HL-60 (cell line): ENCODE measurements around the gene NFE2L1.

Experiments
- DNase-seq, 2 experiments: peaks; one replicate each; pipeline ENCODE4 v3.0.0-alpha.2; 2010 to 2020; ENCODE audit warnings: low read depth in 1 of 2, low spot score in 1 of 2
- H3K27ac ChIP-seq: fragments of 250-450 bp; sonication (Bioruptor Pico); replicated peaks from 2 replicates; pipeline ENCODE4 v1.5.1; 2020; ENCODE audit warnings: mild to moderate bottlenecking, moderate library complexity
- H3K27me3 ChIP-seq: fragments of 250-450 bp; sonication (Bioruptor Pico); 2 replicates; pipeline ENCODE4 v1.5.1; 2021; ENCODE audit warnings: mild to moderate bottlenecking, moderate library complexity; ENCODE audit not compliant: insufficient read depth, poor library complexity, severe bottlenecking
- H3K4me3 ChIP-seq: replicated peaks from 2 replicates; pipeline ENCODE4 v1.5.1; 2011; ENCODE audit warnings: mild to moderate bottlenecking, control low read depth, low read length; ENCODE audit not compliant: insufficient read depth
- GABPA ChIP-seq: IDR thresholded peaks from 2 replicates; pipeline ENCODE4 v1.6.1; 2012; ENCODE audit warnings: low read depth
- POLR2AphosphoS5 ChIP-seq: IDR thresholded peaks from 2 replicates; pipeline ENCODE4 v1.6.1; 2012; ENCODE audit warnings: low read depth
- SPI1 ChIP-seq: IDR thresholded peaks from 2 replicates; pipeline ENCODE4 v1.6.1; 2012; ENCODE audit warnings: low read depth, mild to moderate bottlenecking, borderline replicate concordance
- TF ChIP-seq, protein P1 (sequence below): IDR thresholded peaks from 2 replicates; pipeline ENCODE4 v1.6.1; 2012; ENCODE audit warnings: low read depth; ENCODE audit not compliant: insufficient replicate concordance
- TF ChIP-seq, protein P2 (sequence below): IDR thresholded peaks from one replicate; pipeline ENCODE4 v1.5.1; 2011; ENCODE audit warnings: low read length, control low read depth, inconsistent platforms; ENCODE audit not compliant: insufficient read depth

NFE2L1 gene

DNA sequence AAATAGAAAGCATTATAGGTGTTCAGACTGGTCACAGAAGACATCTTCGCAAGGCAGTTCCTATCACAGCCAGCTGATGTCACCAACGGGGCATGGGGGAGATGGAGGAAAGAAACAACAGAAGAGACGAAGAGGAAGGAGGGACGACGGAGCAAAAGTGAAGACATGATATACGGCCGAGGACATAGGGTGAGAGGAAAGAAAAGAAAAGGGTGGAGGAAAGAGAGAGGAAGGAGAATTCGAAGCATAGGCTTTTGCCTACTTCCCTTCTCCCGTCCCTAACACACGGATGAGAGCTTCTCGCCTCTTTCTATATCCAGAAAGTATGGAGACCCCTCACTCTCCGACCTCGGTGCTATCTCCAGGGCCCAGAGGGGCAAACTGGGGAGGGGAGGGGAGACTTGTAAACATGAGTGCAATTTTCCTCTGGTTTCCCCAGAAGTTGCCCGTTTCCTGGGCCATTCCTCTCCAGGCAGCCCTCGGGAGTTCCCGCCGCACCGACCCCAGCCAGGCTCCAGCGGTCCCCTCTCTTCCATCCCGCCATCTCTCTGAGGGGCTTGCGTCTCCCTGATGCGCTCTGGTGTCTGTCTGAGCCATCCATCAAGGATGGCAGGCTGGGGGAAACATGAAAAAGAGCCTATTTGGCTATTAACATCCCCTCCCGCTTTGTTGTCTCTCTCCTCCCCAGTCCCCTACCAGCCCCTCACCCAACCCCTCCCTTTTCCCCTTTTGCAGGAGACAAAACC lies 36.6 kb upstream of the NFE2L1 start:
- peaks cover 3% of the 10 kb centered on the region for H3K27me3 ChIP-seq
- H3K27ac ChIP-seq, result no peak overlapping the region
- TF ChIP-seq GABPA (no peak), POLR2AphosphoS5 (no peak), SPI1 (no peak)
- TF ChIP-seq, protein P1, sequence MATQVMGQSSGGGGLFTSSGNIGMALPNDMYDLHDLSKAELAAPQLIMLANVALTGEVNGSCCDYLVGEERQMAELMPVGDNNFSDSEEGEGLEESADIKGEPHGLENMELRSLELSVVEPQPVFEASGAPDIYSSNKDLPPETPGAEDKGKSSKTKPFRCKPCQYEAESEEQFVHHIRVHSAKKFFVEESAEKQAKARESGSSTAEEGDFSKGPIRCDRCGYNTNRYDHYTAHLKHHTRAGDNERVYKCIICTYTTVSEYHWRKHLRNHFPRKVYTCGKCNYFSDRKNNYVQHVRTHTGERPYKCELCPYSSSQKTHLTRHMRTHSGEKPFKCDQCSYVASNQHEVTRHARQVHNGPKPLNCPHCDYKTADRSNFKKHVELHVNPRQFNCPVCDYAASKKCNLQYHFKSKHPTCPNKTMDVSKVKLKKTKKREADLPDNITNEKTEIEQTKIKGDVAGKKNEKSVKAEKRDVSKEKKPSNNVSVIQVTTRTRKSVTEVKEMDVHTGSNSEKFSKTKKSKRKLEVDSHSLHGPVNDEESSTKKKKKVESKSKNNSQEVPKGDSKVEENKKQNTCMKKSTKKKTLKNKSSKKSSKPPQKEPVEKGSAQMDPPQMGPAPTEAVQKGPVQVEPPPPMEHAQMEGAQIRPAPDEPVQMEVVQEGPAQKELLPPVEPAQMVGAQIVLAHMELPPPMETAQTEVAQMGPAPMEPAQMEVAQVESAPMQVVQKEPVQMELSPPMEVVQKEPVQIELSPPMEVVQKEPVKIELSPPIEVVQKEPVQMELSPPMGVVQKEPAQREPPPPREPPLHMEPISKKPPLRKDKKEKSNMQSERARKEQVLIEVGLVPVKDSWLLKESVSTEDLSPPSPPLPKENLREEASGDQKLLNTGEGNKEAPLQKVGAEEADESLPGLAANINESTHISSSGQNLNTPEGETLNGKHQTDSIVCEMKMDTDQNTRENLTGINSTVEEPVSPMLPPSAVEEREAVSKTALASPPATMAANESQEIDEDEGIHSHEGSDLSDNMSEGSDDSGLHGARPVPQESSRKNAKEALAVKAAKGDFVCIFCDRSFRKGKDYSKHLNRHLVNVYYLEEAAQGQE, result no peak
- TF ChIP-seq, protein P2, sequence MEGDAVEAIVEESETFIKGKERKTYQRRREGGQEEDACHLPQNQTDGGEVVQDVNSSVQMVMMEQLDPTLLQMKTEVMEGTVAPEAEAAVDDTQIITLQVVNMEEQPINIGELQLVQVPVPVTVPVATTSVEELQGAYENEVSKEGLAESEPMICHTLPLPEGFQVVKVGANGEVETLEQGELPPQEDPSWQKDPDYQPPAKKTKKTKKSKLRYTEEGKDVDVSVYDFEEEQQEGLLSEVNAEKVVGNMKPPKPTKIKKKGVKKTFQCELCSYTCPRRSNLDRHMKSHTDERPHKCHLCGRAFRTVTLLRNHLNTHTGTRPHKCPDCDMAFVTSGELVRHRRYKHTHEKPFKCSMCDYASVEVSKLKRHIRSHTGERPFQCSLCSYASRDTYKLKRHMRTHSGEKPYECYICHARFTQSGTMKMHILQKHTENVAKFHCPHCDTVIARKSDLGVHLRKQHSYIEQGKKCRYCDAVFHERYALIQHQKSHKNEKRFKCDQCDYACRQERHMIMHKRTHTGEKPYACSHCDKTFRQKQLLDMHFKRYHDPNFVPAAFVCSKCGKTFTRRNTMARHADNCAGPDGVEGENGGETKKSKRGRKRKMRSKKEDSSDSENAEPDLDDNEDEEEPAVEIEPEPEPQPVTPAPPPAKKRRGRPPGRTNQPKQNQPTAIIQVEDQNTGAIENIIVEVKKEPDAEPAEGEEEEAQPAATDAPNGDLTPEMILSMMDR, result peak; percentile 62
- peak overlapping the region; percentile 24 for H3K4me3 ChIP-seq
- peak in 1 of 2 experiments; percentile 65 for DNase-seq

DNA sequence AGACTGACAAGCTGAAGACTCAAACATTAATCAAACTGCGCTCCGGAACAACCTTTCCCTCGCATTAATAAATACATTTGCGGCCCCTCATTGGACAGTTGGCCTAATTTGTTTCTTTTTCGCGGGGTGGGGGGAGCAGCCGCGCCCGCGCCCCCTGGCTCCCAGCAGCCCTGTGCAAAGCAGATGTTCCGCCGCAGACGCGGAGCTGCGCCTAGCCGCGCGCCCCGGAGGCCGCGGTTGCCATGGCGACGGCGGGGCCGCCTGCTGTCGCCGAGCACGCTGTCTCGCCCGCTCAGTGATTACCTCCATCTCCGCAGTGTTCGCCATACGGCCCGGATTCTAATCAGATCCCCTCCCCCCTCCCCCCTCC lies 36.0 kb upstream of the NFE2L1 start:
- Histone ChIP-seq H3K27ac (no peak overlapping the region), H3K27me3 (peaks cover 3% of the 10 kb centered on the region), H3K4me3 (peak overlapping the region; percentile 24)
- TF ChIP-seq, protein P2, result no peak
- TF ChIP-seq GABPA, result no peak
- TF ChIP-seq POLR2AphosphoS5, result no peak
- TF ChIP-seq, protein P1, result no peak
- TF ChIP-seq SPI1, result no peak
- DNase-seq, result peak in 1 of 2 experiments; percentile 47

DNA sequence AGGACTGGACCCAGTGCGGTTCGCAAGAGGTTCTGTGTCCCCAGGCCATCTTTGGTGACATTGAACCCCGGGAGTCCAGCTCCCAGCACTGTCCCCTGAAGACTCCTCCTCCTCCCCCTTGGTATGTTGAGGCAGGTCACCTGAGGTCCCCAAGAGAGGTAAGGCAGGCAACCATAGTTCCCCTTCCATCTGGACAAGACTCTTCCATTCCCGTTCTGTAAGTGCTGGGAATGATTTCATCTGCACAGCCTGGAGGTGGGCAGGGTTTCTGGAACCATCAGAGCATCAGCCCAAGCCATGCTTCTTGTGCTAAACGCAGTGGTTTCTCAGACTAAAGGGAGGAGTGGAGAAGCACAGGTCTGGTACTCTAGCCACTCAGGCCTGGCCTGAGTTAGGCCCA lies 35.5 kb upstream of the NFE2L1 start:
- H3K4me3 ChIP-seq, result no peak overlapping the region
- no peak for TF ChIP-seq POLR2AphosphoS5
- TF ChIP-seq SPI1, result no peak
- TF ChIP-seq GABPA, result no peak
- TF ChIP-seq, protein P2, result no peak
- TF ChIP-seq, protein P1, result no peak
- no peak for DNase-seq
- H3K27me3 ChIP-seq, result peaks cover 3% of the 10 kb centered on the region
- H3K27ac ChIP-seq, result no peak overlapping the region
